OCI-LY7 (cell line): ENCODE measurements around the gene GNG13.

Source experiments
- CTCF ChIP-seq: fragments of 200-600 bp; sonication (generic); conservative IDR thresholded peaks from 2 replicates; pipeline ENCODE4 v1.5.1; 2014; ENCODE audit warnings: mild to moderate bottlenecking, antibody characterized with exemption, low read length, moderate library complexity, mixed read lengths
- EZH2phosphoT487 ChIP-seq: fragments of 200-600 bp; sonication (generic); IDR thresholded peaks from 2 replicates; pipeline ENCODE4 v1.6.1; 2018; ENCODE audit warnings: low read depth, borderline replicate concordance, mild to moderate bottlenecking, mixed run types, antibody characterized with exemption, low read length, moderate library complexity, mixed read lengths

GRCh38 chr16:769184-769784 lies 31.2 kb downstream of the GNG13 start:
- TF ChIP-seq CTCF, result no peak
- no peak for TF ChIP-seq EZH2phosphoT487
